GM12874 (cell line): ENCODE results near the gene CMTM4.

ENCODE experiments used
- TF ChIP-seq, protein P1 (sequence below): IDR thresholded peaks from 2 replicates; pipeline ENCODE4 v1.5.1; 2011; ENCODE audit warnings: low read depth, mild to moderate bottlenecking, control low read depth, low read length, moderate library complexity; ENCODE audit not compliant: insufficient read depth

CMTM4 gene

GRCh38 chr16:66587881-66588600, 108.5 kb downstream of the CMTM4 start:
- TF ChIP-seq, protein P1, sequence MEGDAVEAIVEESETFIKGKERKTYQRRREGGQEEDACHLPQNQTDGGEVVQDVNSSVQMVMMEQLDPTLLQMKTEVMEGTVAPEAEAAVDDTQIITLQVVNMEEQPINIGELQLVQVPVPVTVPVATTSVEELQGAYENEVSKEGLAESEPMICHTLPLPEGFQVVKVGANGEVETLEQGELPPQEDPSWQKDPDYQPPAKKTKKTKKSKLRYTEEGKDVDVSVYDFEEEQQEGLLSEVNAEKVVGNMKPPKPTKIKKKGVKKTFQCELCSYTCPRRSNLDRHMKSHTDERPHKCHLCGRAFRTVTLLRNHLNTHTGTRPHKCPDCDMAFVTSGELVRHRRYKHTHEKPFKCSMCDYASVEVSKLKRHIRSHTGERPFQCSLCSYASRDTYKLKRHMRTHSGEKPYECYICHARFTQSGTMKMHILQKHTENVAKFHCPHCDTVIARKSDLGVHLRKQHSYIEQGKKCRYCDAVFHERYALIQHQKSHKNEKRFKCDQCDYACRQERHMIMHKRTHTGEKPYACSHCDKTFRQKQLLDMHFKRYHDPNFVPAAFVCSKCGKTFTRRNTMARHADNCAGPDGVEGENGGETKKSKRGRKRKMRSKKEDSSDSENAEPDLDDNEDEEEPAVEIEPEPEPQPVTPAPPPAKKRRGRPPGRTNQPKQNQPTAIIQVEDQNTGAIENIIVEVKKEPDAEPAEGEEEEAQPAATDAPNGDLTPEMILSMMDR = no peak

- TF ChIP-seq, protein P1 = no peak
Measured at GRCh38 chr16:66585481-66586239, 110.9 kb downstream of the CMTM4 start.

DNA sequence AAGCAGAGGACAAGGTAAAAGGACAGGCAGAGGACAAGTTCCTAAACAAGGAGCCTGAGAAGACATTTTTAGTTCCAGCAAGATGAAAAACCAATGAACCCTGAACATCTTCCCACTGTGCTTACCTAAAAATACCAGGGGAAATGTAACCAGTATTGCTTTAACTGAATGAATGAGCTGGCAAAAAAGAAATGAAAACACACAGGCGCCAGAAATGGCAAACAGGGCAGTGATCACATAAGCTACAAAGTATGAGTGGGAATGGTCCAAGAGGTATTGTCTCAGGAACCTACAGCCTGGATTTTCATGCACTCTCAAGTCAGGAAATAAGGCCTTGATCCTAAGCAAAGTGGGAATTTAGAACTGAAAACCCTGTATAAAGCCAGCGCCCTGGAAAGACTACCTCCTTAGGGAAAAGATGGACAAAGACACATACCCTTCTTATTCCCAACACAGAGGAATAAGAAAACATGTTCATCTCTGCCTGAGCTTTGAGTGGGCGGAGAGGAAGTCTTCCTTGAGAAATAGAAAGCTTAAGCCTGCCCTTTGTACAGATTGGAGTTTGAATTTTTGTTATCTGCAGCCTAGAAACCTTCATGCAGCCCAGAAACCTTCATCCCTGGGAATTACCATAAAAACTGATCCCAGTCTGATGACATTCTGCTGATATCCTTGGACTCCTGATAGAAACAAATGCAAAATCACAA, 115.1 kb downstream of the CMTM4 start:
- TF ChIP-seq, protein P1 = no peak

DNA sequence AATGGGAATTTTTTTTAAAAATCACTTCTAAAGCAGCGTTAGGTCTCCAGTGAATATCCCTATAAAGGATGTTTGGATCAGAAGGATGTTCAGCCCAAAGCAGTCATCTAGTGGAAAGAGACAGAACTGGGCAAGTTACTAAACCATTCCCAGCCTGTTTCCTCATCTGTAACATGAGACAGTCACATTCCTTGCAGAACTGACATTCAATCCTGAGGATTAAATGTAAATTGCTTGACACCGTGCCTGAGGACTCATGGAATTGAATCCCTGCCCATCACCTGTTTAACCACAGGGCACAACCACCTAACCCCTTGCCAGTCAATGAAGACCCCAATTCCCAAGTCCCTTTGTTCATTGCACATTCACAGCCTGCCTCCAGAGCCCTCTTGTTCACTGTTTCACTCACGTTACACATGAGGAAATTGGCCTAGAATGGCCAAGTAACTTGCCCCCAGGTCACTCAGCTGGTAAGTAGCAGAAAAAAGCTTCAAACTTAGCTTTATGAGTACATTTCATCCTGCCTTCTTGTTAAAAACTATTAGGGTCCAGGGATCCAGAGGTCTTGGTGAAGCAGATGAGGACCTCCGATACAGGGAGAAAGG, 115.8 kb downstream of the CMTM4 start:
- TF ChIP-seq, protein P1 = no peak

- TF ChIP-seq, protein P1 = no peak
Measured at GRCh38 chr16:66578651-66579531, 117.7 kb downstream of the CMTM4 start, which contains the start of gene CMTM2. Gene CMTM2, plus strand, starts transcription at chr16:66579463. Its CDS starts 145 bp downstream, at chr16:66579608.

DNA sequence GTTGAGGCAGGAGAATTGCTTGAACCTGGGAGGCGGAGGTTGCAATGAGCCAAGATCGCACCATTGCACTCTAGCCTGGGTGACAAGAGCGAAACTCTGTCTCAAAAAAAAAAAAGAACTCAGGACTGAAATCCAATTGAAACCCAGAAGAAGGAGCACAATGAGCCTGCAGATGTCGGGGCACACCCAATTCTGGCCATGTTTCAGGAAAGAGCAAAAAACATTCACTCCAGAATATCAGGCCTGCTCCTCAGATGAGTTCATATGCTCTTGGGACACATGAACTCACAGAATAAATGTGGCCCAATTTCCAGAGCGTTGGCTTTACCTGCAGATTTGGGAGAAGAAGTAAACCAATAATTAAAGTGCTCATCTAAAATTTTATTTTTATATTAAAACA, 120.2 kb downstream of the CMTM4 start:
- TF ChIP-seq, protein P1 = no peak
